GM23338 (cell line): ENCODE results near the gene GJA3. TPM values are rescaled to one million over a fixed set of nuclear protein-coding genes. Genes with fewer than 3 reads are reported as not detected.

ENCODE experiments used
- ATAC-seq: fragments of 200-7000 bp; cut with Tn5 transposase; 3 replicates; pipeline ENCODE4 v1.9.1; 2020
- DNase-seq: peaks from one replicate; pipeline ENCODE4 v3.0.0-alpha.2; 2015; ENCODE audit warnings: low spot score
- H2AFZ ChIP-seq: fragments of 200-600 bp; sonication (generic); 2 replicates; pipeline ENCODE4 v1.8.0; 2016; ENCODE audit warnings: antibody characterized with exemption, mild to moderate bottlenecking, moderate library complexity
- H3F3A ChIP-seq: fragments of 200-600 bp; sonication (generic); replicated peaks from 2 replicates; pipeline ENCODE4 v1.8.0; 2017; ENCODE audit warnings: antibody characterized with exemption, mixed run types, low read depth
- H3K27ac ChIP-seq: fragments of 200-600 bp; sonication (generic); 2 replicates; pipeline ENCODE4 v1.6.1; 2016; ENCODE audit warnings: low read depth
- H3K27me3 ChIP-seq: fragments of 200-600 bp; sonication (generic); 2 replicates; pipeline ENCODE4 v1.8.0; 2016; ENCODE audit warnings: mild to moderate bottlenecking, mixed run types, moderate library complexity; ENCODE audit not compliant: insufficient read depth
- H3K36me3 ChIP-seq: fragments of 200-600 bp; sonication (generic); 2 replicates; pipeline ENCODE4 v1.8.0; 2016; ENCODE audit warnings: mild to moderate bottlenecking; ENCODE audit not compliant: insufficient read depth
- H3K4me1 ChIP-seq: fragments of 200-600 bp; sonication (generic); 2 replicates; pipeline ENCODE4 v1.8.0; 2016; ENCODE audit warnings: mild to moderate bottlenecking, moderate library complexity; ENCODE audit not compliant: insufficient read depth
- H3K4me2 ChIP-seq: fragments of 200-600 bp; sonication (generic); 2 replicates; pipeline ENCODE4 v1.7.1; 2017; ENCODE audit warnings: mixed run types
- H3K4me3 ChIP-seq: fragments of 200-600 bp; sonication (generic); 2 replicates; pipeline ENCODE4 v1.6.1; 2016; ENCODE audit warnings: mixed run types
- H3K79me2 ChIP-seq: fragments of 200-600 bp; sonication (generic); replicated peaks from 2 replicates; pipeline ENCODE4 v1.8.0; 2017; ENCODE audit warnings: mild to moderate bottlenecking; ENCODE audit not compliant: insufficient read depth
- H3K9me2 ChIP-seq: fragments of 200-600 bp; sonication (generic); 2 replicates; pipeline ENCODE4 v1.8.0; 2017; ENCODE audit not compliant: insufficient read depth
- H4K20me1 ChIP-seq: fragments of 200-600 bp; sonication (generic); replicated peaks from 2 replicates; pipeline ENCODE4 v1.8.0; 2017; ENCODE audit warnings: mild to moderate bottlenecking; ENCODE audit not compliant: insufficient read depth
- H3K27ac Mint-ChIP-seq: 2 replicates; pipeline ENCODE4 v1.8.0; 2020; ENCODE audit warnings: inconsistent platforms, mild to moderate bottlenecking, moderate library complexity, mixed read lengths
- H3K27me3 Mint-ChIP-seq: 3 replicates; pipeline ENCODE4 v1.8.0; 2022; ENCODE audit warnings: low read depth, mild to moderate bottlenecking, moderate library complexity, mixed read lengths, inconsistent platforms; ENCODE audit not compliant: insufficient read depth, poor library complexity
- H3K36me3 Mint-ChIP-seq: 3 replicates; pipeline ENCODE4 v1.8.0; 2021; ENCODE audit warnings: low read depth, mild to moderate bottlenecking, inconsistent platforms, moderate library complexity, mixed read lengths
- H3K4me1 Mint-ChIP-seq: 3 replicates; pipeline ENCODE4 v1.8.0; 2020; ENCODE audit warnings: mild to moderate bottlenecking, inconsistent platforms, mixed read lengths
- H3K4me3 Mint-ChIP-seq: 3 replicates; pipeline ENCODE4 v1.8.0; 2021; ENCODE audit warnings: moderate library complexity, mild to moderate bottlenecking, inconsistent platforms, mixed read lengths
- H3K9me3 Mint-ChIP-seq: 3 replicates; pipeline ENCODE4 v1.8.0; 2020; ENCODE audit warnings: moderate library complexity, mild to moderate bottlenecking, inconsistent platforms, mixed read lengths
- CREB1 ChIP-seq: fragments of 250-450 bp; sonication (Bioruptor Pico); IDR thresholded peaks from 2 replicates; pipeline ENCODE4 v1.5.0; 2020; ENCODE audit warnings: low read depth, mild to moderate bottlenecking, moderate library complexity
- ETS1 ChIP-seq: IDR thresholded peaks from 2 replicates; pipeline ENCODE4 v1.6.1; 2016; ENCODE audit warnings: antibody characterized with exemption
- EZH2 ChIP-seq: fragments of 200-600 bp; sonication (generic); IDR thresholded peaks from one replicate; pipeline ENCODE4 v1.8.0; 2017; ENCODE audit warnings: antibody characterized with exemption, mild to moderate bottlenecking, low read depth; ENCODE audit not compliant: unreplicated experiment
- EZH2phosphoT487 ChIP-seq: fragments of 200-600 bp; sonication (generic); IDR thresholded peaks from one replicate; pipeline ENCODE4 v1.8.1; 2018; ENCODE audit warnings: antibody characterized with exemption; ENCODE audit not compliant: unreplicated experiment
- JUNB ChIP-seq: IDR thresholded peaks from one replicate; pipeline ENCODE4 v1.6.1; 2016; ENCODE audit warnings: antibody characterized with exemption; ENCODE audit not compliant: unreplicated experiment
- NANOG ChIP-seq: IDR thresholded peaks from 2 replicates; pipeline ENCODE4 v1.6.1; 2016; ENCODE audit warnings: antibody characterized with exemption, borderline replicate concordance
- POLR2AphosphoS5 ChIP-seq: IDR thresholded peaks from 2 replicates; pipeline ENCODE4 v1.6.1; 2016; ENCODE audit warnings: antibody characterized with exemption, low read depth
- STAT1 ChIP-seq: IDR thresholded peaks from one replicate; pipeline ENCODE4 v1.6.1; 2016; ENCODE audit warnings: antibody characterized with exemption; ENCODE audit not compliant: unreplicated experiment
- ZNF114 ChIP-seq: fragments of 250-450 bp; sonication (Bioruptor Pico); IDR thresholded peaks from 2 replicates; pipeline ENCODE4 v1.5.0; 2020; ENCODE audit warnings: mild to moderate bottlenecking, moderate library complexity
- ZNF331 ChIP-seq: fragments of 250-450 bp; sonication (Bioruptor Pico); IDR thresholded peaks from 2 replicates; pipeline ENCODE4 v1.5.0; 2020; ENCODE audit warnings: low read depth, mild to moderate bottlenecking, moderate library complexity
- polyA plus RNA-seq: library from polyadenylated mRNA; unstranded; fragments of >200 nt; fragmentation: Nextera tagmentation; extraction: Ambion mirVana; gene quantifications from 2 replicates; pipeline ENCODE4 v1.2.1, GENCODE V29; 2016
- total RNA-seq: library from RNA; depleted of rRNA; stranded (reverse); fragments of >200 nt; shearing (Covaris generic); gene quantifications from 2 replicates; pipeline ENCODE4 v1.2.3, GENCODE V29; 2014
- TF ChIP-seq, protein P1 (sequence below), 2 experiments: fragments of 200-600 bp in 1 of 2; sonication (generic) in 1 of 2; conservative IDR thresholded peaks; 2 replicates each; pipeline versions ENCODE4 v1.5.1 to v1.6.1; 2016 to 2017; ENCODE audit warnings: antibody characterized with exemption in 2 of 2, low read depth in 2 of 2, mild to moderate bottlenecking in 2 of 2, moderate library complexity in 1 of 2
- TF ChIP-seq, protein P2 (sequence below): fragments of 250-450 bp; sonication (Bioruptor Pico); IDR thresholded peaks from 2 replicates; pipeline ENCODE4 v1.5.0; 2020; ENCODE audit warnings: mild to moderate bottlenecking, moderate library complexity
- TF ChIP-seq, protein P3 (sequence below): IDR thresholded peaks from one replicate; pipeline ENCODE4 v1.6.1; 2018; ENCODE audit warnings: antibody characterized with exemption; ENCODE audit not compliant: unreplicated experiment

GJA3 gene
- total and polyA plus RNA-seq, 2 experiments from 2014 or later: 0.17 to 0.23 TPM

DNA sequence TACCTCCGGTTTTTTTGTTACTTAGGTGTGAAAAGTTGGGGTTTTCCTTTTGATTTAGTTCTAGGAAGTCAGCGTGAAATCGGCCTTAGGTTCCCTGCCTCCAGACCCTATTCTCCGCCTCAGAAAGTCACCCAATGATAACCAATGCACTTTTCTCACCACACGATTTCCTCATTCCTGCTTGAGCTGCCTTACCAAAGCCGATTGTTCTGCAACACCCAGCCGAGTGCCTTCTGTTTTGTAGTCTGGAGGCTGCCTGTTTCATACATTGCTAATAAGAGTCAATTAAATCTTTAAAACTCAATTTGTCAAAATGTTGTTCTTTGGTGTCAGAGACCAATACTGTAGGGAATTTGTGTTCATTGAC is 39.7 kb downstream of the GJA3 start:
- no peak overlapping the region for H3K27ac ChIP-seq
- peaks cover 26% of the 10 kb centered on the region for H3K4me1 Mint-ChIP-seq
- H4K20me1 ChIP-seq: no peaks in the 10 kb centered on the region
- no peaks in the 10 kb centered on the region for H3K27me3 ChIP-seq
- H3K79me2 ChIP-seq: no peaks in the 10 kb centered on the region
- peaks cover 14% of the 10 kb centered on the region for H3F3A ChIP-seq
- no peaks in the 10 kb centered on the region for H3K9me2 ChIP-seq
- H3K36me3 ChIP-seq: no peaks in the 10 kb centered on the region
- H2AFZ ChIP-seq: no peak overlapping the region
- peak overlapping the region; percentile 68 for H3K27ac Mint-ChIP-seq
- no peaks in the 10 kb centered on the region for H3K9me3 Mint-ChIP-seq
- ATAC-seq (no peak), DNase-seq (no peak)
- H3K4me2 ChIP-seq: peak overlapping the region; percentile 35
- TF ChIP-seq POLR2AphosphoS5 (no peak), EZH2 (no peak), NANOG (no peak), ZNF331 (CRISPR knock-in tag) (no peak), ZNF114 (CRISPR knock-in tag) (no peak), EZH2phosphoT487 (no peak), JUNB (no peak), CREB1 (CRISPR knock-in tag) (no peak), ETS1 (no peak), STAT1 (no peak)
- TF ChIP-seq, protein P1, sequence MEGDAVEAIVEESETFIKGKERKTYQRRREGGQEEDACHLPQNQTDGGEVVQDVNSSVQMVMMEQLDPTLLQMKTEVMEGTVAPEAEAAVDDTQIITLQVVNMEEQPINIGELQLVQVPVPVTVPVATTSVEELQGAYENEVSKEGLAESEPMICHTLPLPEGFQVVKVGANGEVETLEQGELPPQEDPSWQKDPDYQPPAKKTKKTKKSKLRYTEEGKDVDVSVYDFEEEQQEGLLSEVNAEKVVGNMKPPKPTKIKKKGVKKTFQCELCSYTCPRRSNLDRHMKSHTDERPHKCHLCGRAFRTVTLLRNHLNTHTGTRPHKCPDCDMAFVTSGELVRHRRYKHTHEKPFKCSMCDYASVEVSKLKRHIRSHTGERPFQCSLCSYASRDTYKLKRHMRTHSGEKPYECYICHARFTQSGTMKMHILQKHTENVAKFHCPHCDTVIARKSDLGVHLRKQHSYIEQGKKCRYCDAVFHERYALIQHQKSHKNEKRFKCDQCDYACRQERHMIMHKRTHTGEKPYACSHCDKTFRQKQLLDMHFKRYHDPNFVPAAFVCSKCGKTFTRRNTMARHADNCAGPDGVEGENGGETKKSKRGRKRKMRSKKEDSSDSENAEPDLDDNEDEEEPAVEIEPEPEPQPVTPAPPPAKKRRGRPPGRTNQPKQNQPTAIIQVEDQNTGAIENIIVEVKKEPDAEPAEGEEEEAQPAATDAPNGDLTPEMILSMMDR (conservative IDR thresholded peaks at IDR 0.05; ENCODE audit: low read depth in 2 of 2): no peak
- TF ChIP-seq, protein P2, sequence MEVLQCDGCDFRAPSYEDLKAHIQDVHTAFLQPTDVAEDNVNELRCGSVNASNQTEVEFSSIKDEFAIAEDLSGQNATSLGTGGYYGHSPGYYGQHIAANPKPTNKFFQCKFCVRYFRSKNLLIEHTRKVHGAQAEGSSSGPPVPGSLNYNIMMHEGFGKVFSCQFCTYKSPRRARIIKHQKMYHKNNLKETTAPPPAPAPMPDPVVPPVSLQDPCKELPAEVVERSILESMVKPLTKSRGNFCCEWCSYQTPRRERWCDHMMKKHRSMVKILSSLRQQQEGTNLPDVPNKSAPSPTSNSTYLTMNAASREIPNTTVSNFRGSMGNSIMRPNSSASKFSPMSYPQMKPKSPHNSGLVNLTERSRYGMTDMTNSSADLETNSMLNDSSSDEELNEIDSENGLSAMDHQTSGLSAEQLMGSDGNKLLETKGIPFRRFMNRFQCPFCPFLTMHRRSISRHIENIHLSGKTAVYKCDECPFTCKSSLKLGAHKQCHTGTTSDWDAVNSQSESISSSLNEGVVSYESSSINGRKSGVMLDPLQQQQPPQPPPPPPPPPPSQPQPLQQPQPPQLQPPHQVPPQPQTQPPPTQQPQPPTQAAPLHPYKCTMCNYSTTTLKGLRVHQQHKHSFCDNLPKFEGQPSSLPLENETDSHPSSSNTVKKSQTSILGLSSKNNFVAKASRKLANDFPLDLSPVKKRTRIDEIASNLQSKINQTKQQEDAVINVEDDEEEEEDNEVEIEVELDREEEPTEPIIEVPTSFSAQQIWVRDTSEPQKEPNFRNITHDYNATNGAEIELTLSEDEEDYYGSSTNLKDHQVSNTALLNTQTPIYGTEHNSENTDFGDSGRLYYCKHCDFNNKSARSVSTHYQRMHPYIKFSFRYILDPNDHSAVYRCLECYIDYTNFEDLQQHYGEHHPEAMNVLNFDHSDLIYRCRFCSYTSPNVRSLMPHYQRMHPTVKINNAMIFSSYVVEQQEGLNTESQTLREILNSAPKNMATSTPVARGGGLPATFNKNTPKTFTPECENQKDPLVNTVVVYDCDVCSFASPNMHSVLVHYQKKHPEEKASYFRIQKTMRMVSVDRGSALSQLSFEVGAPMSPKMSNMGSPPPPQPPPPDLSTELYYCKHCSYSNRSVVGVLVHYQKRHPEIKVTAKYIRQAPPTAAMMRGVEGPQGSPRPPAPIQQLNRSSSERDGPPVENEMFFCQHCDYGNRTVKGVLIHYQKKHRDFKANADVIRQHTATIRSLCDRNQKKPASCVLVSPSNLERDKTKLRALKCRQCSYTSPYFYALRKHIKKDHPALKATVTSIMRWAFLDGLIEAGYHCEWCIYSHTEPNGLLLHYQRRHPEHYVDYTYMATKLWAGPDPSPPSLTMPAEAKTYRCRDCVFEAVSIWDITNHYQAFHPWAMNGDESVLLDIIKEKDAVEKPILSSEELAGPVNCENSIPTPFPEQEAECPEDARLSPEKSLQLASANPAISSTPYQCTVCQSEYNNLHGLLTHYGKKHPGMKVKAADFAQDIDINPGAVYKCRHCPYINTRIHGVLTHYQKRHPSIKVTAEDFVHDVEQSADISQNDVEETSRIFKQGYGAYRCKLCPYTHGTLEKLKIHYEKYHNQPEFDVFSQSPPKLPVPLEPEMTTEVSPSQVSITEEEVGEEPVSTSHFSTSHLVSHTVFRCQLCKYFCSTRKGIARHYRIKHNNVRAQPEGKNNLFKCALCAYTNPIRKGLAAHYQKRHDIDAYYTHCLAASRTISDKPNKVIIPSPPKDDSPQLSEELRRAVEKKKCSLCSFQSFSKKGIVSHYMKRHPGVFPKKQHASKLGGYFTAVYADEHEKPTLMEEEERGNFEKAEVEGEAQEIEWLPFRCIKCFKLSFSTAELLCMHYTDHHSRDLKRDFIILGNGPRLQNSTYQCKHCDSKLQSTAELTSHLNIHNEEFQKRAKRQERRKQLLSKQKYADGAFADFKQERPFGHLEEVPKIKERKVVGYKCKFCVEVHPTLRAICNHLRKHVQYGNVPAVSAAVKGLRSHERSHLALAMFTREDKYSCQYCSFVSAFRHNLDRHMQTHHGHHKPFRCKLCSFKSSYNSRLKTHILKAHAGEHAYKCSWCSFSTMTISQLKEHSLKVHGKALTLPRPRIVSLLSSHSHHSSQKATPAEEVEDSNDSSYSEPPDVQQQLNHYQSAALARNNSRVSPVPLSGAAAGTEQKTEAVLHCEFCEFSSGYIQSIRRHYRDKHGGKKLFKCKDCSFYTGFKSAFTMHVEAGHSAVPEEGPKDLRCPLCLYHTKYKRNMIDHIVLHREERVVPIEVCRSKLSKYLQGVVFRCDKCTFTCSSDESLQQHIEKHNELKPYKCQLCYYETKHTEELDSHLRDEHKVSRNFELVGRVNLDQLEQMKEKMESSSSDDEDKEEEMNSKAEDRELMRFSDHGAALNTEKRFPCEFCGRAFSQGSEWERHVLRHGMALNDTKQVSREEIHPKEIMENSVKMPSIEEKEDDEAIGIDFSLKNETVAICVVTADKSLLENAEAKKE: no peak
- TF ChIP-seq, protein P3, sequence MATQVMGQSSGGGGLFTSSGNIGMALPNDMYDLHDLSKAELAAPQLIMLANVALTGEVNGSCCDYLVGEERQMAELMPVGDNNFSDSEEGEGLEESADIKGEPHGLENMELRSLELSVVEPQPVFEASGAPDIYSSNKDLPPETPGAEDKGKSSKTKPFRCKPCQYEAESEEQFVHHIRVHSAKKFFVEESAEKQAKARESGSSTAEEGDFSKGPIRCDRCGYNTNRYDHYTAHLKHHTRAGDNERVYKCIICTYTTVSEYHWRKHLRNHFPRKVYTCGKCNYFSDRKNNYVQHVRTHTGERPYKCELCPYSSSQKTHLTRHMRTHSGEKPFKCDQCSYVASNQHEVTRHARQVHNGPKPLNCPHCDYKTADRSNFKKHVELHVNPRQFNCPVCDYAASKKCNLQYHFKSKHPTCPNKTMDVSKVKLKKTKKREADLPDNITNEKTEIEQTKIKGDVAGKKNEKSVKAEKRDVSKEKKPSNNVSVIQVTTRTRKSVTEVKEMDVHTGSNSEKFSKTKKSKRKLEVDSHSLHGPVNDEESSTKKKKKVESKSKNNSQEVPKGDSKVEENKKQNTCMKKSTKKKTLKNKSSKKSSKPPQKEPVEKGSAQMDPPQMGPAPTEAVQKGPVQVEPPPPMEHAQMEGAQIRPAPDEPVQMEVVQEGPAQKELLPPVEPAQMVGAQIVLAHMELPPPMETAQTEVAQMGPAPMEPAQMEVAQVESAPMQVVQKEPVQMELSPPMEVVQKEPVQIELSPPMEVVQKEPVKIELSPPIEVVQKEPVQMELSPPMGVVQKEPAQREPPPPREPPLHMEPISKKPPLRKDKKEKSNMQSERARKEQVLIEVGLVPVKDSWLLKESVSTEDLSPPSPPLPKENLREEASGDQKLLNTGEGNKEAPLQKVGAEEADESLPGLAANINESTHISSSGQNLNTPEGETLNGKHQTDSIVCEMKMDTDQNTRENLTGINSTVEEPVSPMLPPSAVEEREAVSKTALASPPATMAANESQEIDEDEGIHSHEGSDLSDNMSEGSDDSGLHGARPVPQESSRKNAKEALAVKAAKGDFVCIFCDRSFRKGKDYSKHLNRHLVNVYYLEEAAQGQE: no peak
- peak overlapping the region; percentile 73 for H3K4me3 Mint-ChIP-seq
- H3K27me3 Mint-ChIP-seq: peaks cover 17% of the 10 kb centered on the region
- H3K4me3 ChIP-seq: peak overlapping the region; percentile 28; the same call in 1 of the 2 replicates
- peaks cover 9% of the 10 kb centered on the region for H3K4me1 ChIP-seq
- no peaks in the 10 kb centered on the region for H3K36me3 Mint-ChIP-seq
